Upper lobe of left lung (tissue), 6 donors: ENCODE data around the gene ROBO1. TPM values are rescaled to one million over a fixed set of nuclear protein-coding genes. Genes with fewer than 3 reads are reported as not detected.

Source experiments
- ATAC-seq, 2 donors: fragments of 200-7000 bp; cut with Tn5 transposase; one replicate each; pipeline ENCODE4 v1.9.1; 2022; ENCODE audit warnings: mild to moderate bottlenecking in 2 of 2, moderate library complexity in 2 of 2; ENCODE audit not compliant: low FRiP score in 2 of 2
- DNase-seq, 2 donors: peaks; one replicate each; pipeline ENCODE4 v3.0.0-alpha.2; 2019 to 2020
- H3K27ac ChIP-seq, 4 donors: fragments of 200-600 bp; sonication (generic); one replicate each; pipeline ENCODE4 v1.5.1; 2016 to 2019
- H3K27me3 ChIP-seq, 4 donors: fragments of 200-600 bp; sonication (generic); one replicate each; pipeline ENCODE4 v1.5.1; 2017 to 2019
- H3K36me3 ChIP-seq, 4 donors: fragments of 200-600 bp; sonication (generic); one replicate each; pipeline ENCODE4 v1.5.1; 2016 to 2019
- H3K4me1 ChIP-seq, 4 donors: fragments of 200-600 bp; sonication (generic); one replicate each; pipeline ENCODE4 v1.5.1; 2018 to 2019
- H3K4me3 ChIP-seq, 4 donors: fragments of 200-600 bp; sonication (generic); one replicate each; pipeline ENCODE4 v1.5.1; 2017 to 2019; ENCODE audit warnings: mild to moderate bottlenecking in 2 of 4, moderate library complexity in 1 of 4
- H3K9me3 ChIP-seq, 4 donors: fragments of 200-600 bp; sonication (generic); one replicate each; pipeline ENCODE4 v1.5.1; 2018 to 2019
- CTCF ChIP-seq, 6 experiments: fragments of 450-650 bp in 4 of 6; fragments of 200-600 bp in 2 of 6; sonication (generic) in 2 of 6; IDR thresholded peaks; one replicate each; pipeline ENCODE4 v1.5.1; 2016 to 2019; ENCODE audit warnings: antibody characterized with exemption in 6 of 6
- EP300 ChIP-seq, 4 donors: sonication (generic); formaldehyde crosslinking; IDR thresholded peaks; one replicate each; pipeline ENCODE4 v1.5.1; 2017; ENCODE audit warnings: antibody characterized with exemption in 4 of 4, control low read depth in 2 of 4
- POLR2A ChIP-seq, 4 donors: fragments of 450-650 bp; IDR thresholded peaks; one replicate each; pipeline ENCODE4 v1.5.1; 2016 to 2017; ENCODE audit warnings: antibody characterized with exemption in 4 of 4, mild to moderate bottlenecking in 2 of 4
- POLR2AphosphoS5 ChIP-seq, 2 donors: sonication (generic); formaldehyde crosslinking; IDR thresholded peaks; one replicate each; pipeline ENCODE4 v1.5.1; 2017; ENCODE audit warnings: antibody characterized with exemption in 2 of 2
- WGBS, 2 donors: methylation state at CpG; one replicate each; pipeline ENCODE4 v1.1.5; 2017 to 2018; 5-methylcytosine and 5-hydroxymethylcytosine counted together
- total RNA-seq, 6 donors: library from RNA; depleted of rRNA in 4 of 6; stranded (reverse); fragments of >200 nt in 4 of 6; gene quantifications; one replicate each; pipeline versions ENCODE4 v1.1.0 to v1.2.1, GENCODE V29; 2016 to 2021
- donor health status: DM: no; HTN: no; CAD: no; lungs with moderate emphysema.
- donor health status: DM: no; HTN: yes; CAD: no; lungs with severe emphysema.

ROBO1 gene
- total RNA-seq, 6 donors from 2014 or later = 10.5 to 29.0 (median 18.0) TPM

GRCh38 chr3:79597709-79598108 lies 170.1 kb downstream of the ROBO1 start:
- H3K4me3 ChIP-seq = no peak overlapping the region
- no peak for ATAC-seq
- no peaks in the 10 kb centered on the region for H3K27me3 ChIP-seq
- no peak overlapping the region for H3K27ac ChIP-seq
- H3K4me1 ChIP-seq = no peaks in the 10 kb centered on the region
- TF ChIP-seq POLR2A (IDR thresholded peaks at IDR 0.05) = no peak
- TF ChIP-seq EP300 (IDR thresholded peaks at IDR 0.05) = no peak
- no peak for TF ChIP-seq CTCF (IDR thresholded peaks at IDR 0.05)
- TF ChIP-seq POLR2AphosphoS5 (IDR thresholded peaks at IDR 0.05) = no peak
- no peaks in the 10 kb centered on the region for H3K9me3 ChIP-seq
- WGBS, 2 donors = 58 to 60% methylated on average over 2 of the region's 2 CpGs
- H3K36me3 ChIP-seq = no peaks in the 10 kb centered on the region
- no peak for DNase-seq

GRCh38 chr3:79587150-79587549 lies 180.6 kb downstream of the ROBO1 start:
- no peaks in the 10 kb centered on the region for H3K36me3 ChIP-seq
- no peaks in the 10 kb centered on the region for H3K27me3 ChIP-seq
- TF ChIP-seq POLR2A (IDR thresholded peaks at IDR 0.05) (no peak), CTCF (IDR thresholded peaks at IDR 0.05) (no peak)
- no peaks in the 10 kb centered on the region for H3K9me3 ChIP-seq
- H3K27ac ChIP-seq = no peak overlapping the region
- ATAC-seq (no peak), DNase-seq (no peak)
- H3K4me1 ChIP-seq = no peaks in the 10 kb centered on the region
- H3K4me3 ChIP-seq = no peak overlapping the region

- Histone ChIP-seq H3K4me3 (no peak overlapping the region), H3K4me1 (no peaks in the 10 kb centered on the region), H3K9me3 (no peaks in the 10 kb centered on the region), H3K27me3 (no peaks in the 10 kb centered on the region), H3K27ac (no peak overlapping the region), H3K36me3 (no peaks in the 10 kb centered on the region)
- TF ChIP-seq CTCF (IDR thresholded peaks at IDR 0.05) (no peak), POLR2AphosphoS5 (IDR thresholded peaks at IDR 0.05) (no peak), EP300 (IDR thresholded peaks at IDR 0.05) (no peak), POLR2A (IDR thresholded peaks at IDR 0.05) (no peak)
- DNase-seq (no peak), ATAC-seq (no peak)
Measured at GRCh38 chr3:79586232-79586631, 181.6 kb downstream of the ROBO1 start.

GRCh38 chr3:79572930-79573329 lies 194.9 kb downstream of the ROBO1 start:
- WGBS, 2 donors = 85 to 95% methylated on average over 7 of the region's 7 CpGs
- no peaks in the 10 kb centered on the region for H3K27me3 ChIP-seq
- TF ChIP-seq POLR2AphosphoS5 (IDR thresholded peaks at IDR 0.05) (no peak), EP300 (IDR thresholded peaks at IDR 0.05) (no peak), POLR2A (IDR thresholded peaks at IDR 0.05) (no peak), CTCF (IDR thresholded peaks at IDR 0.05) (no peak)
- no peak overlapping the region for H3K4me3 ChIP-seq
- ATAC-seq (no peak), DNase-seq (no peak)
- no peaks in the 10 kb centered on the region for H3K4me1 ChIP-seq
- H3K9me3 ChIP-seq = no peaks in the 10 kb centered on the region
- H3K36me3 ChIP-seq = no peaks in the 10 kb centered on the region
- no peak overlapping the region for H3K27ac ChIP-seq

- Histone ChIP-seq H3K4me3 (no peak overlapping the region), H3K27ac (no peak overlapping the region), H3K36me3 (no peaks in the 10 kb centered on the region), H3K9me3 (no peaks in the 10 kb centered on the region), H3K4me1 (no peaks in the 10 kb centered on the region), H3K27me3 (no peaks in the 10 kb centered on the region)
- DNase-seq (no peak), ATAC-seq (no peak)
- WGBS, 2 donors = 90 to 91% methylated on average over 10 of the region's 10 CpGs
- no peak for TF ChIP-seq POLR2AphosphoS5 (IDR thresholded peaks at IDR 0.05)
- no peak for TF ChIP-seq EP300 (IDR thresholded peaks at IDR 0.05)
- TF ChIP-seq POLR2A (IDR thresholded peaks at IDR 0.05) = no peak
- TF ChIP-seq CTCF (IDR thresholded peaks at IDR 0.05) = no peak
Measured at GRCh38 chr3:79568938-79569337, 198.9 kb downstream of the ROBO1 start.
